Measurements from ENCODE around the gene RAB7B. TPM values are rescaled to one million over a fixed set of nuclear protein-coding genes. Genes with fewer than 3 reads are reported as not detected.

The RAB7B gene
- total RNA-seq, 2 experiments from 2014 or later, result not detected

- POLR2A ChIA-PET, result no interaction called here
- no peaks in the 10 kb centered on the region for H3K79me2 ChIP-seq (ENCODE audit: insufficient read depth, low read depth, low read length)
Observed at GRCh38 chr1:206041640-206042039, 38.4 kb upstream of the RAB7B start.

GRCh38 chr1:206040328-206040727 is 37.1 kb upstream of the RAB7B start:
- ChIA-PET POLR2A (interaction anchor here (1.7 kb wide), 1 partner anchor 15 kb away, joined by 9 read pairs; no protein-coding TSS in a partner anchor), CTCF (ENCODE audit: unreplicated experiment) (interaction anchor here (0.7 kb wide), 1 partner anchor 16 kb away, joined by 3 read pairs; no protein-coding TSS in a partner anchor)
- peak overlapping the region; percentile 37 for H3K4me2 ChIP-seq (ENCODE audit: low read length)

More at GRCh38 chr1:206041640-206042039, 38.4 kb upstream of the RAB7B start:
- Histone ChIP-seq H4K20me1 (ENCODE audit: insufficient read depth, low read length) (no peaks in the 10 kb centered on the region), H3K9me3 (ENCODE audit: low read length) (no peaks in the 10 kb centered on the region), H3K4me3 (ENCODE audit: low read depth, low read length, poor library complexity, severe bottlenecking) (peak overlapping the region; percentile 36), H2AFZ (ENCODE audit: low read length) (peak overlapping the region; percentile 64), H3K9me2 (ENCODE audit: insufficient read depth, low read length) (no peaks in the 10 kb centered on the region), H3K4me1 (ENCODE audit: insufficient read depth, low read length, poor library complexity, severe bottlenecking) (peaks cover 80% of the 10 kb centered on the region), H3K36me3 (ENCODE audit: insufficient read depth, low read length) (no peaks in the 10 kb centered on the region), H3K27ac (ENCODE audit: low read depth, low read length, poor library complexity, severe bottlenecking) (peak overlapping the region; percentile 10), H3K4me2 (ENCODE audit: low read length) (peak overlapping the region; percentile 70)
- DNase-seq (ENCODE audit: low spot score), result peak; percentile 53
- intact Hi-C loops (cut with micrococcal nuclease; ENCODE audit: unreplicated experiment), result loop anchor here (1.0 to 5.0 kb wide), 2 partner anchors 9 to 289 kb away; partner anchors contain the start of gene NUCKS1
- CTCF ChIA-PET (ENCODE audit: unreplicated experiment), result no interaction called here
- TF ChIP-seq EZH2phosphoT487 (IDR thresholded peaks at IDR 0.05; ENCODE audit: borderline replicate concordance, low read depth, low read length), result no peak
- no peak for TF ChIP-seq CTCF (conservative IDR thresholded peaks at IDR 0.05; ENCODE audit: low read length)
- BruUV-seq (replicated peaks), result no TSS peak

More at GRCh38 chr1:206040328-206040727, 37.1 kb upstream of the RAB7B start:
- Histone ChIP-seq H3K4me1 (ENCODE audit: insufficient read depth, low read length, poor library complexity, severe bottlenecking) (peaks cover 82% of the 10 kb centered on the region), H3K36me3 (ENCODE audit: insufficient read depth, low read length) (no peaks in the 10 kb centered on the region), H2AFZ (ENCODE audit: low read length) (no peak overlapping the region; the same call in 1 of the 2 replicates), H4K20me1 (ENCODE audit: insufficient read depth, low read length) (no peaks in the 10 kb centered on the region), H3K79me2 (ENCODE audit: insufficient read depth, low read depth, low read length) (no peaks in the 10 kb centered on the region), H3K9me3 (ENCODE audit: low read length) (no peaks in the 10 kb centered on the region), H3K9me2 (ENCODE audit: insufficient read depth, low read length) (no peaks in the 10 kb centered on the region), H3K27ac (ENCODE audit: low read depth, low read length, poor library complexity, severe bottlenecking) (no peak overlapping the region), H3K4me3 (ENCODE audit: low read depth, low read length, poor library complexity, severe bottlenecking) (no peak overlapping the region)
- intact Hi-C loops (cut with micrococcal nuclease; ENCODE audit: unreplicated experiment), result loop anchor here (5.0 kb wide), 1 partner anchor 288 kb away; the partner anchor contains the start of gene NUCKS1
- DNase-seq (ENCODE audit: low spot score), result no peak
- no TSS peak for BruUV-seq (replicated peaks)
- peak; percentile 45; the same call in 1 of the 2 replicates for TF ChIP-seq CTCF (conservative IDR thresholded peaks at IDR 0.05; ENCODE audit: low read length)
- TF ChIP-seq EZH2phosphoT487 (IDR thresholded peaks at IDR 0.05; ENCODE audit: borderline replicate concordance, low read depth, low read length), result no peak
